HG03378 (cell line): ENCODE measurements around the gene WDR20.

ENCODE experiments used
- ATAC-seq: cut with Tn5 transposase; IDR thresholded peaks from one replicate; pipeline ENCODE4 v1.9.1; 2021; ENCODE audit warnings: mild to moderate bottlenecking, moderate library complexity; ENCODE audit not compliant: unreplicated experiment

WDR20 gene

GRCh38 chr14:102215576-102216250 lies 76.0 kb downstream of the WDR20 start:
- ATAC-seq, result no peak

GRCh38 chr14:102217399-102217798 lies 77.7 kb downstream of the WDR20 start:
- no peak for ATAC-seq

GRCh38 chr14:102217987-102218421 lies 78.3 kb downstream of the WDR20 start:
- ATAC-seq, result no peak

- no peak for ATAC-seq
These were observed 79.0 kb downstream of the WDR20 start for GRCh38 chr14:102218688-102219087.

- ATAC-seq, result no peak
These were observed 79.6 kb downstream of the WDR20 start for GRCh38 chr14:102219316-102219715.

- ATAC-seq, result peak; percentile 72
These were observed 80.3 kb downstream of the WDR20 start for GRCh38 chr14:102220031-102220430.

GRCh38 chr14:102221026-102221425 lies 81.3 kb downstream of the WDR20 start:
- no peak for ATAC-seq

GRCh38 chr14:102222009-102222575 lies 82.4 kb downstream of the WDR20 start:
- no peak for ATAC-seq

- ATAC-seq, result no peak
These were observed 83.1 kb downstream of the WDR20 start for GRCh38 chr14:102222751-102223150.

- ATAC-seq, result no peak
These were observed 84.0 kb downstream of the WDR20 start for GRCh38 chr14:102223682-102224081.

GRCh38 chr14:102225386-102225785 lies 85.7 kb downstream of the WDR20 start:
- ATAC-seq, result no peak

- ATAC-seq, result no peak
These were observed 86.2 kb downstream of the WDR20 start for GRCh38 chr14:102225936-102226335.

GRCh38 chr14:102226356-102227125 lies 86.8 kb downstream of the WDR20 start:
- ATAC-seq, result no peak

- ATAC-seq, result no peak
These were observed 87.7 kb downstream of the WDR20 start for GRCh38 chr14:102227184-102227964.

- no peak for ATAC-seq
These were observed 89.5 kb downstream of the WDR20 start for GRCh38 chr14:102229071-102229738.

GRCh38 chr14:102229739-102230092 lies 90.0 kb downstream of the WDR20 start:
- ATAC-seq, result no peak

GRCh38 chr14:102230481-102231210 lies 90.9 kb downstream of the WDR20 start:
- no peak for ATAC-seq

GRCh38 chr14:102231476-102232347 lies 92.0 kb downstream of the WDR20 start:
- no peak for ATAC-seq

GRCh38 chr14:102232348-102232625 lies 92.6 kb downstream of the WDR20 start:
- ATAC-seq, result no peak
